Raji (cell line): ENCODE data around the gene ST6GALNAC1.

ENCODE experiments used
- POLR2A ChIP-seq: IDR thresholded peaks from 2 replicates; pipeline ENCODE4 v1.6.1; 2011; ENCODE audit warnings: low read depth, low read length, control low read depth; ENCODE audit not compliant: insufficient read depth

ST6GALNAC1 gene

GRCh38 chr17:76643553-76644148 lies at the start of gene ST6GALNAC1:
ST6GALNAC1 (minus strand) TSS chr17:76643757; CDS start chr17:76643638, 119 bp downstream.
- TF ChIP-seq POLR2A = no peak

GRCh38 chr17:76691379-76692191 lies 48.0 kb upstream of the ST6GALNAC1 start:
- no peak for TF ChIP-seq POLR2A

- no peak for TF ChIP-seq POLR2A
Observed at GRCh38 chr17:76690596-76691280, 47.2 kb upstream of the ST6GALNAC1 start.

DNA sequence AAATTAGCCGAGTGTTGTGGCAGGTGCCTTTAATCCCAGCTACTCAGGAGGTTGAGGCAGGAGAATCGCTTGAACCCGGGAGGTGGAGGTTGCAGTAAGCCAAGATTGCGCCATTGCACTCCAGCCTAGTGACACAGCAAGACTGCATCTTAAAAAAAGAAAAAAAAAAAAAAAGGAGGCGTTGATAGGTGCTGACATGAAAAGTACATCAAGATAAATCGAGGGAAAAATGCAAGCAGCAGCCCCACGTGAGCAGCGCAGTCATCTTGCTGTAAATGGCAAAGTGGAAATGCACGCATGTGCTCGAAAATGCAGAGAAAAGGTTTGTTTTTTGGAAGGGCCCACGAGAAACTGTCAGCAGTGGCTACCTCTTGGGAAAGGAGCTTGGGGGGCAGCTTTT lies 46.3 kb upstream of the ST6GALNAC1 start:
- no peak for TF ChIP-seq POLR2A

GRCh38 chr17:76688165-76688622 lies 44.6 kb upstream of the ST6GALNAC1 start:
- TF ChIP-seq POLR2A = no peak

GRCh38 chr17:76687298-76688164 lies 44.0 kb upstream of the ST6GALNAC1 start:
- TF ChIP-seq POLR2A = no peak

GRCh38 chr17:76686538-76687297 lies 43.2 kb upstream of the ST6GALNAC1 start:
- TF ChIP-seq POLR2A = no peak

- TF ChIP-seq POLR2A = no peak
Observed at GRCh38 chr17:76685846-76686245, 42.3 kb upstream of the ST6GALNAC1 start.

GRCh38 chr17:76685366-76685765 lies 41.8 kb upstream of the ST6GALNAC1 start:
- no peak for TF ChIP-seq POLR2A

- TF ChIP-seq POLR2A = no peak
Observed at GRCh38 chr17:76684756-76685155, 41.2 kb upstream of the ST6GALNAC1 start.

DNA sequence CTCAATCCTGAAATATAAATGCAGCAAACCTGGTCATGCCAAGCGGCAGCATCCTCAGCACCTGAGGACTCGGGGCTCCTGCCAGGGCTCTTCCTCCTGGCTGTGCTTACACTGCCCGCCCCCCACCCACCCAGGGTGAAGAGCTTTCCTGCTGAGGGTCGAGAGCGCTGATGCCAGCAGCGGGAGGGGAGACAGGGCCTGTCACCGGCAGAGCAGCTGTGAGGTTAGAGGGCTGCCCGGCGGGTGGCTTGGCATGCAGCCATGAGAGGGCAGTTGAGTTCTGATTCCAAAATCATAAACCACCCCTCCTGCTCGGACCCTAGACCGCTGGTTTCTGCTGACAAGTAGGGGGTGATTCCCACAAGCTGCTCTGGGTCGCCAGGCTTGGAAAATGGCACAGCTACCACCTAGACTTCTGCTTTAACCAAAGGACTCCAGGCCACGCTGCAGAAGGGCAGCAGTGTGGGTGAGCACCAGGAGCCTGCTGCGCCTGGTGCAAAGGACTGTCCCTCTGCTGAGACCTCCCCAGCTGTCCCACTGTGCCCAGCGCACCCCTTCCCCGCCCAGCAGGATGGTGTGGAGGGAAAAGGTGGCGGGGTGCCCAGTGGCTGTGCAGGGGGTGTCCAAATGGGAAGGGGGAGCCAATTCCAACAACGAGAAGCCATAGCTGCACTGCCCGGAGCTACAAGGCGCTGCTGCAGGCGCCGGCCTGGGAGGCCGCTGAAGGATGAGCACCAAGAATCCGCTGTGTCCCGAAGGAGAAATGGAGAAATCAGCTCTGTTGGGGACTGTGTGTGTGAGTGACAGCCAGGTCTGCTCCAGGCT lies 40.6 kb upstream of the ST6GALNAC1 start:
- TF ChIP-seq POLR2A = no peak

DNA sequence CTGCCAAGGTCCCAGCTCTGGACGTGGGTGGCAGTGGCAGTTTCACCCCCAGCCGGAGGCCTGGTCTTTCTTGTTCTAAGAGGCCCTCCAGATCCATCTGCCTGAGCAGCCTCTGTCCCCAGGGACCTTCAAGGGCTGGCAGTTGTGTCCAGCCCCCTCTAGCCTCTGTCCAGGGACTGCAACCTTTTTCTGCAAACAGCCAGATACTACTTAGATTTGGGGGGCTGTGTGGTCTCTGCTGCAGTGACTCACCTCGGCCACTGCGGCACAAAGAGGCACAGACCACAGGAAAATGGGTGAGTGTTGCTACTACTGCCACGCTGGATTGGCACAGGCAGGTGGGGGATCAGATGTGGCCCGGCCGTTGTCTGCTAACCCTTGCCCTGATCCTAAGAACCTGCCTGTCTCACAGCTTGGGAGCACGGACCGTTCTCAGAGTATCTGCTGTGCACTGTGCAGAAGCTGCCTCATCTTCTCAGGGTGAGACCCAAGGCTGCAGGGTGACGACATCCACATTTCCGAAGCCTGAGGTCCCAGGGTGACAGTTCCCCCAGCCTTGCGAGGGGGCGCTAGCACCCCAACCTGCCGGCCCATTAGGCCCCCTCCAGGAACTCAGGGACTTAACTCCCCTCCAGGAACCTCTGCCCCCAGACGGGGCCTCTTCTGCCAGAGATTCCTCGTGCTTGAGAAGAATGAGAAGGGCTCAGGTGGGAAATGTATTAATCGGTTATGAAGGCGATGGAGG lies 39.6 kb upstream of the ST6GALNAC1 start:
- no peak for TF ChIP-seq POLR2A

GRCh38 chr17:76682296-76682695 lies 38.7 kb upstream of the ST6GALNAC1 start:
- no peak for TF ChIP-seq POLR2A
